ENCODE data around the gene CNTN6. TPM values are rescaled to one million over a fixed set of nuclear protein-coding genes. Genes with fewer than 3 reads are reported as not detected.

Gene CNTN6
- total RNA-seq, 2 donors from 2014 or later = not detected

- ATAC-seq (ENCODE audit: insufficient number of reproducible peaks, low FRiP score, low read depth) = no peak
- Histone ChIP-seq H3K27ac (no peak overlapping the region), H3K4me1 (ENCODE audit: control insufficient read depth in 1 of 2, low read depth in 2 of 2) (peaks cover 0 to 5% of the 10 kb centered on the region in 2 donors), H3K9me3 (no peaks in the 10 kb centered on the region), H3K4me3 (no peak overlapping the region), H3K36me3 (no peaks in the 10 kb centered on the region), H3K27me3 (replicated peaks; ENCODE audit: insufficient read depth) (no peaks in the 10 kb centered on the region)
- TF ChIP-seq, protein P1, sequence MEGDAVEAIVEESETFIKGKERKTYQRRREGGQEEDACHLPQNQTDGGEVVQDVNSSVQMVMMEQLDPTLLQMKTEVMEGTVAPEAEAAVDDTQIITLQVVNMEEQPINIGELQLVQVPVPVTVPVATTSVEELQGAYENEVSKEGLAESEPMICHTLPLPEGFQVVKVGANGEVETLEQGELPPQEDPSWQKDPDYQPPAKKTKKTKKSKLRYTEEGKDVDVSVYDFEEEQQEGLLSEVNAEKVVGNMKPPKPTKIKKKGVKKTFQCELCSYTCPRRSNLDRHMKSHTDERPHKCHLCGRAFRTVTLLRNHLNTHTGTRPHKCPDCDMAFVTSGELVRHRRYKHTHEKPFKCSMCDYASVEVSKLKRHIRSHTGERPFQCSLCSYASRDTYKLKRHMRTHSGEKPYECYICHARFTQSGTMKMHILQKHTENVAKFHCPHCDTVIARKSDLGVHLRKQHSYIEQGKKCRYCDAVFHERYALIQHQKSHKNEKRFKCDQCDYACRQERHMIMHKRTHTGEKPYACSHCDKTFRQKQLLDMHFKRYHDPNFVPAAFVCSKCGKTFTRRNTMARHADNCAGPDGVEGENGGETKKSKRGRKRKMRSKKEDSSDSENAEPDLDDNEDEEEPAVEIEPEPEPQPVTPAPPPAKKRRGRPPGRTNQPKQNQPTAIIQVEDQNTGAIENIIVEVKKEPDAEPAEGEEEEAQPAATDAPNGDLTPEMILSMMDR (IDR thresholded peaks at IDR 0.05) = no peak
- DNase-seq (ENCODE audit: low spot score) = no peak
These were observed 255.7 kb downstream of the CNTN6 start for GRCh38 chr3:1348547-1348946.

GRCh38 chr3:1350885-1351284 is 258.1 kb downstream of the CNTN6 start:
- Histone ChIP-seq H3K4me3 (no peak overlapping the region), H3K27me3 (replicated peaks; ENCODE audit: insufficient read depth) (no peaks in the 10 kb centered on the region), H3K27ac (no peak overlapping the region), H3K36me3 (no peaks in the 10 kb centered on the region), H3K9me3 (no peaks in the 10 kb centered on the region), H3K4me1 (ENCODE audit: control insufficient read depth in 1 of 2, low read depth in 2 of 2) (peaks cover 0 to 6% of the 10 kb centered on the region in 2 donors)
- DNase-seq (ENCODE audit: low spot score) (no peak), ATAC-seq (ENCODE audit: insufficient number of reproducible peaks, low FRiP score, low read depth) (no peak)
- TF ChIP-seq, protein P1 (IDR thresholded peaks at IDR 0.05) = no peak

DNA sequence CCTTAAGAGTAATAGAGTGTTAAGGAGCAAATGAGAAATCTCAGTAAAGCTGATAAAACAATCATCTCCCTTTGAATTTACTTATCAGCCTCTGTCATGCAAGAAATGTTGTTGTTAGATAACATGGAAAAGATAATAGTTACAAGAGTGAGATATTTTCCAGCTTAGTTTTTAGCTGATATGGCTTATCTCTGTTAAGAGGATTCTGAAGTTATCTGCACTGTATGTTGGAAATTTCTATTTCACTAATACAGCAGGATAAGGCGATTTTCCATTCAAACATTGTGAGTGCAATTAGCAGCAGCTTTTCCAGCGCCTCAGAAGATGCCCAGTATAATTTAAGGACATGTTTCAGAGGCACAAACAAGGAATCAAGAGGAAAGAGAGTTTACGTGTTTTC is 262.9 kb downstream of the CNTN6 start:
- Histone ChIP-seq H3K27me3 (replicated peaks; ENCODE audit: insufficient read depth) (no peaks in the 10 kb centered on the region), H3K36me3 (no peaks in the 10 kb centered on the region), H3K4me3 (no peak overlapping the region), H3K4me1 (ENCODE audit: control insufficient read depth in 1 of 2, low read depth in 2 of 2) (peaks cover 0 to 6% of the 10 kb centered on the region in 2 donors), H3K9me3 (no peaks in the 10 kb centered on the region), H3K27ac (no peak overlapping the region)
- TF ChIP-seq, protein P1 (IDR thresholded peaks at IDR 0.05) = no peak
- ATAC-seq (ENCODE audit: insufficient number of reproducible peaks, low FRiP score, low read depth) (no peak), DNase-seq (ENCODE audit: low spot score) (no peak)

GRCh38 chr3:1356101-1356500 is 263.3 kb downstream of the CNTN6 start:
- ATAC-seq (ENCODE audit: insufficient number of reproducible peaks, low FRiP score, low read depth) = no peak
- no peaks in the 10 kb centered on the region for H3K36me3 ChIP-seq

DNA sequence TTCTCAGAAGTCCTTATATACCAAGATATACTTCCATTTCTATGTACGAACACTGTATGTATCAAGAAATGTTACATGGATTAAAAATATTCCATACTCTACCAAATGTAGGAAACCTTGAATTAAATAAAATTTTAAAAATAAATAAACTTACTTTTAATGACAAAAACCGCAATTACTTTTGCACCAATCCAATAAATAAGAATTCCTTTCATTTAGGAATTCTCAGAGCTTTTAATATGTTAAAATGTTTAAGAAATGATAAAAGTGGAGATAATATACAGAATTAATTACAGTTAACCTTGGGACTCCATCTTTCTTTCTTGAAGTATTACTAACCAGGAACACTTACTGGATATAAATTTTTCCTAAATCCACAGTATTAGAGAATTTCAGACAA is 272.7 kb downstream of the CNTN6 start:
- no peaks in the 10 kb centered on the region for H3K4me1 ChIP-seq (ENCODE audit: control insufficient read depth in 1 of 2, low read depth in 2 of 2)
- no peak overlapping the region for H3K27ac ChIP-seq
- TF ChIP-seq, protein P1 (IDR thresholded peaks at IDR 0.05) = no peak
- H3K9me3 ChIP-seq = no peaks in the 10 kb centered on the region
- no peaks in the 10 kb centered on the region for H3K36me3 ChIP-seq
- DNase-seq (ENCODE audit: low spot score) (no peak), ATAC-seq (ENCODE audit: insufficient number of reproducible peaks, low FRiP score, low read depth) (no peak)
- no peaks in the 10 kb centered on the region for H3K27me3 ChIP-seq (replicated peaks; ENCODE audit: insufficient read depth)
- H3K4me3 ChIP-seq = no peak overlapping the region

More at GRCh38 chr3:1356101-1356500, 263.3 kb downstream of the CNTN6 start:
- no peak for DNase-seq (ENCODE audit: low spot score)
- no peaks in the 10 kb centered on the region for H3K27me3 ChIP-seq (replicated peaks; ENCODE audit: insufficient read depth)
- no peaks in the 10 kb centered on the region for H3K9me3 ChIP-seq
- H3K4me1 ChIP-seq (ENCODE audit: control insufficient read depth in 1 of 2, low read depth in 2 of 2) = peaks cover 0 to 6% of the 10 kb centered on the region in 2 donors
- no peak overlapping the region for H3K4me3 ChIP-seq
- no peak overlapping the region for H3K27ac ChIP-seq
- TF ChIP-seq, protein P1 (IDR thresholded peaks at IDR 0.05) = no peak
